SIG-M5 treated with dmso at 0.1 percent for 504 hours (cell line): ENCODE measurements around the gene CCDC167.
"Not testable (repeated sequence)": the region's sequence is repeated elsewhere in the genome, so short reads cannot be mapped to it uniquely, and the experiment has no call there.

Experiments
- DNase-seq: peaks from one replicate; lab custom pipeline; 2025; ENCODE audit not compliant: unreplicated experiment; lab: John Stamatoyannopoulos, UW

CCDC167 gene

GRCh38 chr6:37511910-37512399 lies 12.3 kb upstream of the CCDC167 start:
- DNase-seq = no peak

DNA sequence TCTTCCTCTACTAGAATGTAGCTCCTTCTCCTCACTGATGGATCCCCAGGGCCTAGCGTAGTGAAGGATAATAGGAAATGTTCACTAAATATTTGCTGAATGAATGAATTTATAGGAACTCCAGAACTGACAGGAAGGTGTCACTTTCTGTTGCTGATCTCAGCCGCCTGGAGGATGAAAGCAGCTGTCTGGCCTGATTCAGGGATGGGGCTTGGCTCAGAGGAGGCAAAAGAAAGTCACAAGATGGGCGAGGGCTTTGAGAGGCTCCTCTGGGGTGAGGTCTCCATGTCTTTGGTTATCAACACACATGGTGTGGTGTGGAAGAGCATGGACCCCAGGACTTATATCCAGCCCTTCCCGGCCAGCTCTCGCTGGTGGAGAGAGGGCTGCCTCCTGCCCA lies 11.5 kb upstream of the CCDC167 start:
- no peak for DNase-seq

GRCh38 chr6:37507690-37508421 lies 8.2 kb upstream of the CCDC167 start:
- no peak for DNase-seq

DNA sequence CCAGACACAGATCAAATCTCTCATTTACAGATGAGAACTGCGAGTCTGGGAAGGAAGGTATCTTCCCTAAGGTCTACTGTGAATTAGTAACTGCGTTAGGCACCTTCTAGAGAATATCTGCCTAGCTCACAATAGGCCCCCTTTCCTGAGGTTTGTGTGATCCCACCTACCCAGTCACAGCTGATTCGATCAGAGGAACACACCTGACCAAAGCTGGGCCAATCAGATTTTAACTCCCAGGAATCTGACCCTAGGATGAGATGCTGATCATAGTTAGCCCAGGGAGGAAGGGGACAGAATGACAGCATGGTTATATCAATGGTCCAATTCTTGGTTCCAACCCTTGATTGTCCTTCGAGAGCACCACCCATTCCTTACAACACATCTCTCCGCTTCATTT lies 7.4 kb upstream of the CCDC167 start:
- DNase-seq = no peak

- no peak for DNase-seq
Observed at GRCh38 chr6:37506479-37506878, 6.8 kb upstream of the CCDC167 start.

DNA sequence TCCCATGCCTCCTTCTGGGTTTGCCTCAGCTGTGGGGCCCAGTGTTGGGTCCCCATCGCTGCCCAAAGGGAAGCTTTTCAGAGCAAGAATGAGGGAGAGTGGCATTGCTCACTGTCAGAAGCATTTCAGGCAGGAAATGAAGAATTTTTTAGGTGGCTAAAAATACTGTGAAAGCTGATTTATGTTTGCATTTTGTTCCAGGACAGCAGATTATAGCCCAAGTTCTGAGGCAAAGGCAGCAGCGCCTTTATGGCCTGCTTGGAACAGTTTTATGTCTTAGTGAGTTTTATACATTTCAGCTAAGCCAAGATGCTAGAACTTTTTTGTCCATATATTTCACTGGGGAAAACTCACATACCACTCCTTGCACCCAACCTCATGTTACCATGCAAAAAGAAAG lies 4.3 kb upstream of the CCDC167 start:
- no peak for DNase-seq

GRCh38 chr6:37503309-37503965 lies 3.7 kb upstream of the CCDC167 start:
- DNase-seq = no peak

- DNase-seq = no peak
Observed at GRCh38 chr6:37502703-37503291, 3.1 kb upstream of the CCDC167 start.

DNA sequence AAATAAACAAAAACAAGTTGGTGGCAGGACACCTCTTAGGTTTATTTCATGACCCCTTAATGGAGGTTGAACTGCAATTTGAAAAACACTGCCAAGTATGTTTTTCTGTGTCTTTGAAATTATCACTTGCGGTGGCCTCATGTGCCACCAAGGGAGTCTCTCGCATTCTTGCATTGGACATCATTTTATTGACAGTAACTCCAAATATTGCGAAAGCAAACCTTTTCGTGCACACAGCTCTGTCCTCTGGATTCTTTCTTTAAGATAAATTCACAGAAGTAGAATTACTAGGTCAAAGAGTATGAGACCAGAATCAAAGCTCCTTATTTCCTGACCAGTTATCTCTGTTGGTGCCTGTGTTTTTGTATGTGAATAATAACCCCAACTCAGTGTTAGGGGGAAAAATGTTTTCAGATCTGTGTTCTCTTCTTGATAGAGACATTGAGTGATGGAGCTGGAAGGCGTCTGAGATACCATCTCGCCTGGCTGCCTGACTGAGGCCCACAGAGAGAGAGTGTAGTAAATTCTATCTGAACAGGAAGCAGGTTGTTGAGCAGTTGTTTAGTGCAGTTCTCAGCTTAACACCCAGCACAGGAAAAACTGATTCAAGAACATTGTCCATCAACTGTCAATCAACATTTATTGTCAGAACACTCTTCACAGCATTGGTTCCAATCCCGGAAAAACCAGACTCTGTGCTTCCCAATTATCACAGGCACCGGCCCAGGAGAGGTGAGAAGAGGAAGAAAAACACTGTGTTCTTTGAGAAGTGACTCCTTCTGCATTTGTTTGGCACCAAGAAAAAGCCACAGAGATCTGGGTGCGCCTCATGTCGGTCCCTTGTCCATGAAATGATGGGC lies 2.2 kb upstream of the CCDC167 start:
- DNase-seq = no peak

- DNase-seq = not testable (repeated sequence)
Observed at GRCh38 chr6:37500904-37501303, 1.2 kb upstream of the CCDC167 start.

DNA sequence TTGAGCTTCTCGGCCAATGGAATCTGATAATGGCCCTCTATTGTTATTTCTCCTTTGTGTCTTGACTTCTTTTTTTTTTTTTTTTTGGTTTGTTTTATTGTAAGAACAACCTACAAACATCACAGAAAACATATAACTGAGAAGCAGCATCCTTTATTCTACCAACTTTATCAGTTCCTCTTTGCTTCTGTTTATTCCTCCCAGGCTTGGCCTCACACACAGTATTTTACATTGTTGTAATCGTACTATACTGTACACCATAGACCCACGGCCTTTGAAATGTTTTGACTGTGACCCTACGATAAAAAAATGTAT lies 558 bp upstream of the CCDC167 start:
- DNase-seq = no peak

DNA sequence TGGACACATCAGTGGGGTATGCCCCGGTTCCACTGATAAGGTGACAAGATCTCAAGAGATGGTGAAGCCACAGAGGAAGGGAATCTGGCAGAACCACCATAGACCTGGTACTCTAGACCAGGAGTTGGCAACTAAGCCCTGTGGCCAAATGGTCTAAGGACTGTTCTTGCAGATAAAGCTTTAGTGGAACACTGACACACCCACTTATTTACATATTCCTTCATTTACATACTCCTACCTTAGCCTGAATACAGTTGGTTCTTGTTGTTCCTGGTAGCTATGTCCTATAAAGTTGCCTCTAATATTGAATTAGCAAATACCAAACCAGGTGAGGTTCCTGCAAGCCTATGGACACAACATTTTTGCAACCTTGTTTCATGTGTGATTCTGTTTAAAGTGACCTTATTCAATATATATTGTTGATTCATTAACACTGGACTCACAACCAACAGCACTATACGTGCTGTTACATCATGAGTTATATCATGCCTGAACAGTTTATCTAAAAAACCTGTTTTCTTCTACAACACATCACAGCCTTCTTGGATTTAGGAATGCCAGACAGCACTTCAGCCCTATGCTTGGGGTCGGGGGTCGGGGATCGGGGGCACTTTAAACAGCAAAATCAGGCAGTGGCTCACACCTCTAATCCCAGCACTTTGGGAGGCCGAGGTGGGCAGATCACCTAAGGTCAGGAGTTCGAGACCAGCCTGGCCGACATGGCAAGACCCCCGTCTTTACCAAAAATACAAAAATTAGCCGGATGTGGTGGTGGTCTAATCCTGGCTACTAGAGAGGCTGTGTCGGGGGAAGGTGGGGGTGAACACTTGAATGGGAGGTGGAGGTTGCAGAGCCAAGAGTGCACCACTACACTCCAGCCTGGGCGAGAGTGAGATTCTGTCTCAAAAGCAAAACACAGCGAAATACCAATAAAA lies 2.5 kb downstream of the CCDC167 start:
- DNase-seq = no peak

DNA sequence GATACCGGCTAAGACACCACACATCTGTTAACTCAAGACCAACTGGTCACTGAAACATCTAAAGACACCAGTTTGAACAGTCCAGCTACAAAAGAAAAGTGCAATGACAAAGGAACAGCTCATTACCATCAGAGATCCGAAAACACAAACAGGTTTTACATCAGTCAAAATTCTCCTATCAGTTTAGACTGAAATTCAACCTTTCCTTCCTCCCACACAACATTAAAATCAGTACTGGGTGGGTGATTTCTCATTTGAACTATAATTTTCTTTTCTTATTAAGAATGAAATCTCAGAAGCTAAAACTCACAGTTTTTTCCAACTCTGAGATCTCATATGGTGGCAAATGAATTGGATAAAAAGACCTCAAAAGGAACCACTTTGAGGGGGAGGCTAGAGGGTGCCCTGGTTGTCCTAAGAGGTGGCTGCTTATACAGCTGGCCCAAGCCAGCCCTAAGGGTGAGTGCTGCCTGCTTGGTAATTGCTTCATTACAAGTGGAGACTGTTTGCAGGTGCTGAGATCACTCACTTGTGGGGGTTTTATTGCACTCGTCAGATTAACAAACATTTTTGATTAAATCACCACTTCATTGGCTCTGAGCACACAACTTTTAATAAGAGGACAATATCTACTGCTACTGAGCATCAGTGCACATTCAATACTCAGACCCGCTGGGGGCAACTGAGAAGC lies 4.3 kb downstream of the CCDC167 start:
- DNase-seq = no peak

DNA sequence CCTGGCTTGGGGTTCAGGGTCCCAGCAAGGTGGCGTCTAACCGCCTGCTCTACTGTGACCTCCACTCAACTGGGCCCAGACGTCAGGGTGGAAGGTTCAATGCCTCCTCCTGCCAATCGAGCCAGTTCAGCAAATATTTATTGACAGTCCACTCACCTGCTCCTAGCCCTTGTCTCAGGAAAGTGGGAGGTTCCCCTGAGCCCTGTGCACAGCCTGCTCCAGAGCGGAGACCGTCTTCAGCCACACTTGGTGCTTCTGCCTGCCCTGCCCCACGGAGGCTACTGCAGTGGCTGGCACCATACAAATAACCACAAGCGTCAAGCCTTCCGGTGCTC lies 6.1 kb downstream of the CCDC167 start:
- DNase-seq = no peak

DNA sequence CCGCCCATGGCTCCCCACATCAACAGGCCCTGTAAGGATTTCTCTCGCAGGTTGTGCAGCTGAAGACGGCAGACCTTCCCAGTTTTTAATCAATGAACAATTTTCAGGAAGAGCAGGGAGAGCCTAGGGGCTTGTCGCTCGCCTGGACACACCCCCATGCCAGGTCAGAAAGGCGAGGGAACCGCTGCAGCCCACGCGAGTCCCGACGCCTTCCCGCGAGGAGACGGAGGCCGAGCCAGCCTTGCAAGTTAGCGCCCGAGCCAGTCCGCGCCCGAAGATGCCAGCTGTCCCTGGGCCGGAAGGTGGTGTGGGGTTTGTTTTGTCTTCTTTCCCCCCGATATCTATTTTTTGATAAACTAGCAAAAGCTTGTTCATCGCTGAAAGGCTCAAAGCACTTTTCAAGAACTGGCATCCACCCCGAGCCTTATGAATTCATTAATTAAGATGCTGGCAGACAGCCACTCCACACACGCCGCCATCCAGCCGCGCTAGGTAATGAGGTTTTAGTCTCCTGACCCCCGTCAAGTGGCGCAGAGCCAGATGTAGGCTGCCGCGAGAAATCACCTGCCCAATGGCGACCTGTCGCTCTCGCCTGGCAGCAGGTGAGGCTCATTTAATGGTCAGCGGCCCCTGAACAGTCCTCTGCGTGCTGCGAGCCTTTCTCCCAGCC lies 6.6 kb downstream of the CCDC167 start:
- DNase-seq = no peak

DNA sequence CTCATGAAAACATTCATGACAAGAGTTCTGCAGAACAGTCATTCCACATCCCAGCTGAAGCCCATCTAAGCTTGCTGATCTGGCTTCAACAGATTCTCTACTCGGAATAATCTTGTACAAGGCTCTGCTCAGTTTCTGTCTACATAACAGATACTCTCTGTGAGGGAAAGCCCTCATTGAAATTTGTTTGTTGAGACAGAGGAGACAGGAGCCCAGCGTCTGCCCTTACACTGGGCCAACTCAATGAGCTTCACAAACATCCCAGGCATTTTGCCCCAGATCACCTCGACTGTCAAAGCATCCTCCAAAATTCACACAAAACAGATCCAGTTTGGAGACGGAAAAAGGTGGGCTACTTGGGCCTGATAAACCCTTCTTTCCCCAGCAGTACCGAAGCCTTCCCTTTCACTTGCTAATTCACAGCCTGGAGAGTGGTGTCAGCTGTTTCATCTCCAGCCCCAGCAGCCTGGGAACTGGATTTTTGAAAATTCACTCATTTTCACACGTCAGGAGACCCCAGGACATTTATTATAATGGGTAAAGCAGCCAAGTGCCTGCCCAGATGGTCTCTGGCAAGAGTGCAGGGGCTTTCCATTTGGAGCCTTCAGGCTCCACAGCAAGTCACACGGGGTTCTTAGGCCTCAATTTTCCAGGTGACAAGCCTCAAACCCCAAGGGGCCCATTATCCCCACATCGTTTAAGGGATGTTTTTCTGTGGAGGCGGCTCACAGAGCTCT lies 7.3 kb downstream of the CCDC167 start:
- DNase-seq = no peak

DNA sequence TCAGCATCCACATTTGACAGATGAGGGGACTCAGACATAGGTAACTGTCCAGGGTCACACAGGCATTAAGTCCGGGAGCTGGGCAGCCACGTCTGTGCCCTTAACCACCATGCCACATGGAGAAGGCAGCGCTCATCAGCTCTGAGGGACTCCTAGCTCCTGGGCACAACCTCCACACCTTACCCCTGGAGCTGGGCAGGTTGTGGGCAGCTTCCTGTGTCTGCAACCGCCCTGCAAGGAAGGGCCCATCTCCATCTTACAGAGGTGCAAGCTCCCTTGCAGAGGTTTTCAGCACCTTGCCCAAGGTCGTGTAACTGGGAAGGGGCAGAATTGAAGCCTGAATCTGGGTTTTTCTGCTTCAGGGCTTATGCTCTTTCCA lies 7.9 kb downstream of the CCDC167 start:
- DNase-seq = no peak

GRCh38 chr6:37491171-37491829 lies 8.4 kb downstream of the CCDC167 start:
- no peak for DNase-seq
